Nucleus accumbens (tissue), 56 donors: ENCODE measurements around the gene RXFP3.
"Not testable (repeated sequence)": the region's sequence is repeated elsewhere in the genome, so short reads cannot be mapped to it uniquely, and the experiment has no call there.

ENCODE experiments used
- DNase-seq, 56 donors: peaks; one replicate each; lab custom pipeline; 2025; lab: John Stamatoyannopoulos, UW

The RXFP3 gene, protein sequence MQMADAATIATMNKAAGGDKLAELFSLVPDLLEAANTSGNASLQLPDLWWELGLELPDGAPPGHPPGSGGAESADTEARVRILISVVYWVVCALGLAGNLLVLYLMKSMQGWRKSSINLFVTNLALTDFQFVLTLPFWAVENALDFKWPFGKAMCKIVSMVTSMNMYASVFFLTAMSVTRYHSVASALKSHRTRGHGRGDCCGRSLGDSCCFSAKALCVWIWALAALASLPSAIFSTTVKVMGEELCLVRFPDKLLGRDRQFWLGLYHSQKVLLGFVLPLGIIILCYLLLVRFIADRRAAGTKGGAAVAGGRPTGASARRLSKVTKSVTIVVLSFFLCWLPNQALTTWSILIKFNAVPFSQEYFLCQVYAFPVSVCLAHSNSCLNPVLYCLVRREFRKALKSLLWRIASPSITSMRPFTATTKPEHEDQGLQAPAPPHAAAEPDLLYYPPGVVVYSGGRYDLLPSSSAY

GRCh38 chr5:33936381-33937016, at the start of gene RXFP3:
TSS of gene RXFP3 (plus strand) at chr5:33936386. CDS start at chr5:33936741, 355 bp downstream.
- DNase-seq = no peak

- DNase-seq = no peak
These were observed 48.9 kb upstream of the RXFP3 start for GRCh38 chr5:33887268-33887667.

DNA sequence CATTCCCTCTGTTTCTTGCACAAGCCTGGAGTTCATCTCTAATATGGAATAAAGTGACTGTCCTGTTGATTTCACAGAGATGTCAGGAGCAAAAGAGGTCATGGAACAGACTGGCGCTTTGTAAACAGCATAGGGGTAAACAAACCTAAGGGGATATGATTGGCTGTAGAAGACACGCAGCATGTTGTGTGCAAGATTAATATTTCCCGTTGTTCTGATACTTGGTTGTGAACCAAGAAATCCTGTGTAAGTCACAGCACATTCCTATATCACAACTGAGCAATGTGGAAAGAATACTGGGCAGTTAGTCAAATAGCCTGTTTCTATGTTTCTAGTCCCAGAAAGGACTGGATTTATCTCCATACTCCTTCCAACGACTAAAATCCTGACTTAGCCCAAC, 47.6 kb upstream of the RXFP3 start:
- no peak for DNase-seq

GRCh38 chr5:33890131-33891032, 45.8 kb upstream of the RXFP3 start:
- no peak for DNase-seq

DNA sequence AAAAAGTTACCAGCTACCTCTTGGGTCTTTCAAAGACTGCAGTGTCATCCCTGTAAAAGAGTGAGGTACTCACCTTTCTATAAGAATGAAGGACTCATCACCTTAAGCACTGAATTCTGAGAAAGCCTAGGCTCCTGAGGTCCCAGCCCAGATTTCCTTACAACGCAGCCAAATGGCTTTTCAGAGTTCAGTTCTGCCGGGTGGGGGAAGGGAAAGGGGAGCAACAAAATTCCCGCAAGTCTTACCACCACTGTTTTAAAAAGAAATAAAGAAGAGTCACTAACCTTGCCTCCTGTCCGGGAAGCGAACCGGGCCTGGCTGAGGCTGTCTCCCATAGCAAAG, 44.8 kb upstream of the RXFP3 start:
- DNase-seq = no peak

- peak in 1 of 56 donors; percentile 19 for DNase-seq
These were observed 44.2 kb upstream of the RXFP3 start, which contains the start of gene ADAMTS12 for GRCh38 chr5:33891788-33892619. TSS of gene ADAMTS12 (minus strand) at chr5:33891990. CDS start at chr5:33891856, 134 bp downstream.

GRCh38 chr5:33892620-33893137, 43.5 kb upstream of the RXFP3 start:
- DNase-seq = no peak

GRCh38 chr5:33894566-33894965, 41.6 kb upstream of the RXFP3 start:
- no peak for DNase-seq

DNA sequence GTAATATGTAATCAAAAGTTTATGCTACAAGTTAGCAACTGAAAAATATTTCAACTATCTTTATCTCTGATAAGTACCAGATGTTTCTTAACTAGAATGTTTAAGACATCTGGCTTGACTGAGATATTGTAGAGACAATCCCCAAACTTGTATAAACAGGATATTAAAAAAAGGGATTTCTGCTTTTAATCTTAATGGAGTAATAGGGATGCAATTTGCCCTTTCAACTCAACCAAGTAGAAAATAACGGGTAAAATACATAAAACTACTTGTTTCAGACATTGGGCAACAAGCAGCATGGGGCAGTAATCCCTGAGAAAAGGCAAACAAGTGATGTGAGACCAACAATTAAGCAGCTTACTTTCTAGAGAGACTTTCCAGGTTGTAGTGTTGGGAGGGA, 35.0 kb upstream of the RXFP3 start:
- no peak for DNase-seq

GRCh38 chr5:33903118-33903517, 33.1 kb upstream of the RXFP3 start:
- no peak for DNase-seq

- no peak for DNase-seq
These were observed 30.8 kb upstream of the RXFP3 start for GRCh38 chr5:33905381-33905780.

DNA sequence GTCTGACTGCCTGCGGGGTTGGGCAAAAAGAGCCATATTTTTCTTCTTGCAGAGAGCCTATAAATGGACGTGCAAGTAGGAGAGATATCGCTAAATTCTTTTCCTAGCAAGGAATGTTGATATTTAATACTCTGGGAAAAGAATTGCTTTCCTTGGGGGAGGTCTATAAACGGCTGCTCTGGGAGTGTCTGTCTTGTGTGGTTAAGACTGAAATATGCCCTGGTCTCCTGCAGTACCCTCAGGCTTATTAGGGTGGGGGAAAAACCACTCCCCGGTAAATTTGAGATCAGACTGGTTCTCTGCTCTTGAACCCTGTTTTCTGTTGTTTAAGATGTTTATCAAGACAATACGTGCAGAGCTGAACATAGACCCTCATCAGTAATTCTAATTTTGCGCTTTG, 29.9 kb upstream of the RXFP3 start:
- DNase-seq = not testable (repeated sequence)

GRCh38 chr5:33914844-33915243, 21.3 kb upstream of the RXFP3 start:
- DNase-seq = not testable (repeated sequence)

GRCh38 chr5:33921002-33921401, 15.2 kb upstream of the RXFP3 start:
- no peak for DNase-seq

DNA sequence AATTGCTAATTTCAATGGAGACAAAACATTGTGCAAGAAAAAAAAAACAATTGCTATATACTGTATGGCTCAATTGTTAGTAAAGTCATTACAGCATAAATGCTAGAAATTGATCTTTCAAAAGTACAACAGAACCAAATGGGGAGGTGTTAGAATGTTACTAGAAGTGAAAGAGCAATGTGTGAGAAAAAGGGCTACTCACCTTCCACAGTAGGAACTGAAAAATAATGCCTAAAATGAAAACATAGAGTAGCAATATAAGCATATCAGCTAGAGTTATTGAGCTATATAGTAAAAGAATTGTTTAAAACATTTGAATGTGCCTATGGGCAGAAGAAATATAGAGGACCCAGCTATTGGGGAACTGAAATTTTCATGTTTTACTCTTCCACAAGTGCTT, 10.9 kb upstream of the RXFP3 start:
- DNase-seq = no peak

DNA sequence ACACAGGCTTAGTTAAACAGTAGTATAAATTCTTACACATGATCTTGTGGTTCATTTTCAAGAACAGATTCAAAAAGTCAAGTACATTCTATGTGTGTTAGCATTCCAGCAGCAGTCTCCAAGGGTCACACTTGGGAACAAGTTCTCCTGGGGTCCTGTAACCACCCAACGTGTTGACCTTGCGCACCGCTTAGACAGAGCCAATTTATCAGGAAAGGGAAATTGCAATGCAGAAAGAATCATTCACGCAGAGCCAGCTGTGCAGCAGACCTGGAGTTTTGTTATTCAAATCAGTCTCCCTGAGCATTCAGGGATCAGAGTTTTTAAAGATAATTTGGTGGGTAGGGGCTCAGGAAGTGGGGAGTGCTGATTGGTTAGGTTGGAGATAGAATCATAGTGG, 8.5 kb upstream of the RXFP3 start:
- no peak for DNase-seq

- DNase-seq = no peak
These were observed 7.9 kb upstream of the RXFP3 start for GRCh38 chr5:33928283-33928682.

DNA sequence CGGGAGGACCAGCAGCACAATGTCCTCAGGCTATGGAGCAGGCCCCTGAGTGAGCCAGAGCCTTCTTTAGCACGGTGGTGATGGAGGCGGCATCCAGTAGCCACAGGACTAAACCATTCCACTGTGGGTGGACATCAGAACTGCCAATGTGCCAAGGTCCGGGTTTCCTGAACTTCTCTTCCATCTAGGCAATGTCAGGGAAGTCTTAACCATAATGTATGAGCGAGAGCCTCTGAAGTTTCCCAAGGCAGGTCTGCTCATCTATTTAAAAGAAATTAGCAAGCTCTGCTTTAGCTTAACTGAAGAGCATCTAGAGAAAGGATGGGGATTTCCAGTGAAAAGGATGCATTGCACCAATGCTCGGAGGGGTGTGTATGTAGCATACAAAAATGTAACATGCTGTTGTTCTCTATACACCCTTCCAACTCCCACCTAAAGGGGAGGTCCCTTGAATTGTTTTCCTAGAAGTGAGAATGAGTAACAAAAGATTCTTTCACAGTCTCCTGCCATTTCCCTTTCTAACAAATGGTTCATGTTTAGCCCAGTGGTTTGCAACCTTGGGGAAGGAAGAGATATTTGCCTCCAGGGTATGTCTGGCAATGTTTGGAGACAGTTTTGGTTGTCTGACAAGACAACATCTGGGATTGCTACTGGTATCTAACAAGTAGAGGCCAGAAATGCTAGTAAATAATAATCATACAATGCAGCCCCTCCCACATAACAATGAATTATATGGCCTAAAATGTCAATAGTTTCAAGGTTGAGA, 6.1 kb upstream of the RXFP3 start:
- no peak for DNase-seq

DNA sequence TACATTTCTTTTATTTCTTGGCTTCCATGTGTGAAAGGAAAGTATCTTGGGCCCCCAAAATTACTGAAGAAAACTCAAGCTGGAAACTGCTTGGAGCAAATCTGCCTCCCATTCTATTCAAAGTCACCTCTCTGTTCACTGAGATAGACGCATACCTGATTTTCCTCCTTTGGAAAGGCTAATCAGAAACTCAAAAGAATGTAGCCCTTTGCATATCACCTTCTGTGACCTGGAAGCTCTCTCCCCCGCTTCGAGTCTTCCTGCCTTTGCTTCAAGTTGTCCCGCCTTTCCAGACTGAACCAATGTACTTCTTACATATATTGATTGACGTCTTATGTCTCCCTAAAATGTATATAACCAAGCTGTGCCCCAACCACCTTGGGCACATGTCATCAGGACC, 5.0 kb upstream of the RXFP3 start:
- DNase-seq = no peak
